GM12878 (cell line): ENCODE measurements around the gene USF1. TPM values are rescaled to one million over a fixed set of nuclear protein-coding genes. Genes with fewer than 3 reads are reported as not detected.

ENCODE experiments used
- ATAC-seq: fragments of 200-7000 bp; cut with Tn5 transposase; 3 replicates; pipeline ENCODE4 v1.9.1; 2020; ENCODE audit warnings: mild to moderate bottlenecking, moderate library complexity
- BruUV-seq: library from RNA; stranded (reverse); fragments of 400-500 nt; replicated peaks from 2 replicates; lab custom pipeline; 2021; lab: Mats Ljungman, UMichigan
- CTCF ChIA-PET: fragments of 300-600 bp; sonication (Branson Sonifier 250); formaldehyde crosslinking; extraction: SDS; loops from one replicate; lab custom pipeline; 2021; ENCODE audit warnings: inconsistent platforms; lab: Yijun Ruan, JAX
- POLR2A ChIA-PET: fragments of 350-600 bp; formaldehyde crosslinking; extraction: SDS; loops from one replicate; lab custom pipeline; 2021; ENCODE audit warnings: inconsistent platforms; lab: Charles Lee
- RAD21 ChIA-PET: fragments of 300-600 bp; sonication (Branson Sonifier 250); formaldehyde crosslinking; loops from one replicate; lab custom pipeline; 2023; ENCODE audit warnings: antibody characterized with exemption; ENCODE audit not compliant: unreplicated experiment; lab: Charles Lee
- SMC1A ChIA-PET: fragments of 300-600 bp; sonication (Branson Sonifier 250); formaldehyde crosslinking; loops from one replicate; lab custom pipeline; 2023; ENCODE audit not compliant: unreplicated experiment, uncharacterized antibody; lab: Charles Lee
- DNase-seq: peaks from one replicate; pipeline ENCODE4 v3.0.0-alpha.2; 2011; ENCODE audit warnings: low read depth, low spot score
- FAIRE-seq: peaks from 3 replicates; lab custom pipeline; 2011; peaks lifted over from hg19 to GRCh38; lab: Jason Lieb, UNC
- H2AFZ ChIP-seq: 2 replicates; pipeline ENCODE4 v1.6.0; 2011; ENCODE audit warnings: low read depth, low read length, control low read depth; ENCODE audit not compliant: control insufficient read depth
- H3K27ac ChIP-seq: 2 replicates; pipeline ENCODE4 v1.5.1; 2011; ENCODE audit warnings: control low read depth; ENCODE audit not compliant: control insufficient read depth, insufficient read depth
- H3K27me3 ChIP-seq, 2 experiments: replicated peaks in 1 of 2; 2 replicates each; pipeline versions ENCODE4 v1.6.0 to v1.6.1; 2011; ENCODE audit warnings: low read length in 1 of 2; ENCODE audit not compliant: control insufficient read depth in 2 of 2, insufficient read depth in 2 of 2
- H3K36me3 ChIP-seq, 2 experiments: 2 replicates each; pipeline ENCODE4 v1.5.1; 2011; ENCODE audit warnings: low read length in 1 of 2; ENCODE audit not compliant: control insufficient read depth in 2 of 2, insufficient read depth in 2 of 2
- H3K4me1 ChIP-seq: 2 replicates; pipeline ENCODE4 v1.6.1; 2011; ENCODE audit warnings: mild to moderate bottlenecking, low read length, moderate library complexity, mixed read lengths; ENCODE audit not compliant: control insufficient read depth, insufficient read depth
- H3K4me2 ChIP-seq: 2 replicates; pipeline ENCODE4 v1.6.0; 2011; ENCODE audit warnings: control low read depth; ENCODE audit not compliant: control insufficient read depth, insufficient read depth
- H3K4me3 ChIP-seq: fragments of 200-600 bp; sonication (generic); 2 replicates; pipeline ENCODE4 v1.5.1; 2016
- H3K79me2 ChIP-seq: 2 replicates; pipeline ENCODE4 v1.6.0; 2011; ENCODE audit warnings: low read length; ENCODE audit not compliant: control insufficient read depth, insufficient read depth
- H3K9ac ChIP-seq: 2 replicates; pipeline ENCODE4 v1.8.0; 2011; ENCODE audit warnings: low read length, control low read depth, mixed read lengths; ENCODE audit not compliant: control insufficient read depth, insufficient read depth
- H3K9me3 ChIP-seq: replicated peaks from 3 replicates; pipeline ENCODE4 v1.5.1; 2011; ENCODE audit warnings: mild to moderate bottlenecking, low read length; ENCODE audit not compliant: control insufficient read depth, insufficient read depth
- H4K20me1 ChIP-seq: 2 replicates; pipeline ENCODE4 v1.6.0; 2011; ENCODE audit not compliant: control insufficient read depth, insufficient read depth
- BACH1 ChIP-seq: fragments of 450-650 bp; IDR thresholded peaks from 2 replicates; pipeline ENCODE4 v1.6.1; 2017; ENCODE audit warnings: mild to moderate bottlenecking, borderline replicate concordance
- BRCA1 ChIP-seq: IDR thresholded peaks from 2 replicates; pipeline ENCODE4 v1.6.1; 2011; ENCODE audit warnings: low read depth, low read length, improper control_type of control experiment
- EGR1 ChIP-seq, 2 experiments: IDR thresholded peaks; 1 replicate in 1 of 2; 2 replicates in 1 of 2; pipeline ENCODE4 v1.6.1; 2011 to 2012; ENCODE audit warnings: low read depth in 2 of 2, low read length in 2 of 2, borderline replicate concordance in 1 of 2, mild to moderate bottlenecking in 1 of 2, moderate library complexity in 1 of 2
- KLF5 ChIP-seq: fragments of 450-650 bp; IDR thresholded peaks from 2 replicates; pipeline ENCODE4 v1.6.1; 2014; ENCODE audit warnings: mild to moderate bottlenecking; ENCODE audit not compliant: partially characterized antibody
- NFXL1 ChIP-seq: fragments of 450-650 bp; IDR thresholded peaks from 2 replicates; pipeline ENCODE4 v1.6.1; 2017; ENCODE audit warnings: antibody characterized with exemption, mild to moderate bottlenecking, borderline replicate concordance
- NFYB ChIP-seq: IDR thresholded peaks from 2 replicates; pipeline ENCODE4 v1.6.1; 2011; ENCODE audit warnings: low read depth, mild to moderate bottlenecking, low read length, improper control_type of control experiment, moderate library complexity; ENCODE audit not compliant: insufficient read depth
- NR2C1 ChIP-seq: fragments of 450-650 bp; IDR thresholded peaks from 2 replicates; pipeline ENCODE4 v1.6.1; 2017; ENCODE audit warnings: antibody characterized with exemption, mild to moderate bottlenecking, moderate library complexity
- RB1 ChIP-seq: fragments of 450-650 bp; formaldehyde crosslinking; IDR thresholded peaks from 2 replicates; pipeline ENCODE4 v1.6.1; 2017; ENCODE audit warnings: mild to moderate bottlenecking, borderline replicate concordance
- RBBP5 ChIP-seq: fragments of 200-600 bp; sonication (generic); conservative IDR thresholded peaks from 2 replicates; pipeline ENCODE4 v1.6.1; 2016
- TCF7 ChIP-seq: IDR thresholded peaks from 2 replicates; pipeline ENCODE4 v1.6.1; 2014; ENCODE audit warnings: antibody characterized with exemption, borderline replicate concordance
- ZNF24 ChIP-seq: fragments of 450-650 bp; IDR thresholded peaks from 2 replicates; pipeline ENCODE4 v1.6.1; 2017; ENCODE audit warnings: antibody characterized with exemption, mild to moderate bottlenecking
- WGBS: methylation state at CpG from one replicate; pipeline ENCODE4 v1.1.6; 2016; ENCODE audit warnings: low lambda C conversion rate; ENCODE audit not compliant: insufficient replicate concordance, insufficient coverage; ENCODE audit errors: missing lambda C conversion rate; 5-methylcytosine and 5-hydroxymethylcytosine counted together
- in situ Hi-C: fragments of 300-500 bp; cut with MboI; formaldehyde crosslinking; loops from 9 replicates; pipeline ENCODE4 v1.14.3; 2018; ENCODE audit warnings: mixed read lengths
- intact Hi-C: fragments of 100-400 bp; cut with micrococcal nuclease; formaldehyde crosslinking; loops from one replicate; pipeline ENCODE4 v1.14.2; 2022; ENCODE audit not compliant: unreplicated experiment
- polyA plus RNA-seq, 11 experiments: library from polyadenylated mRNA; depleted of rRNA in 4 of 11; unstranded in 6 of 11; stranded (reverse) in 5 of 11; fragments of >200 nt; fragmentation: Nextera tagmentation in 4 of 11; fragmentation: Illumina TruSeq in 1 of 11; extraction: Ambion mirVana in 4 of 11; extraction: Trizol in 1 of 11; gene quantifications; 1 replicate in 1 of 11; 2 replicates in 10 of 11; pipeline versions ENCODE4 v1.2.1 to v1.2.3, GENCODE V29; 2011 to 2016; ENCODE audit warnings: inconsistent platforms in 2 of 11, missing spikeins in 2 of 11, low read depth in 1 of 11
- total RNA-seq, 4 experiments: library from RNA; depleted of rRNA in 3 of 4; stranded (reverse); fragments of >200 nt in 3 of 4; fragmentation: Illumina TruSeq in 1 of 4; extraction: Trizol in 1 of 4; gene quantifications; 2 replicates each; pipeline versions ENCODE4 v1.2.1 to v1.2.3, GENCODE V29; 2013 to 2021
- TF ChIP-seq, protein P1 (sequence below): fragments of 450-650 bp; IDR thresholded peaks from 2 replicates; pipeline ENCODE4 v1.6.1; 2017; ENCODE audit warnings: mild to moderate bottlenecking
- TF ChIP-seq, protein P2 (sequence below): fragments of 450-650 bp; IDR thresholded peaks from 2 replicates; pipeline ENCODE4 v1.6.1; 2016; ENCODE audit warnings: mild to moderate bottlenecking, moderate library complexity, borderline replicate concordance

The USF1 gene
- total and polyA plus RNA-seq, 10 of the 15 experiments (the other 5 are each of a cell fraction or from before 2014, with no cell fraction given): 9.4 to 92.1 (median 53.5) TPM

- TF ChIP-seq RB1 (no peak), EGR1 (IDR thresholded peaks at IDR 0.05; ENCODE audit: borderline replicate concordance in 1 of 2, low read depth in 2 of 2, low read length in 2 of 2) (no peak)
- TF ChIP-seq, protein P1, sequence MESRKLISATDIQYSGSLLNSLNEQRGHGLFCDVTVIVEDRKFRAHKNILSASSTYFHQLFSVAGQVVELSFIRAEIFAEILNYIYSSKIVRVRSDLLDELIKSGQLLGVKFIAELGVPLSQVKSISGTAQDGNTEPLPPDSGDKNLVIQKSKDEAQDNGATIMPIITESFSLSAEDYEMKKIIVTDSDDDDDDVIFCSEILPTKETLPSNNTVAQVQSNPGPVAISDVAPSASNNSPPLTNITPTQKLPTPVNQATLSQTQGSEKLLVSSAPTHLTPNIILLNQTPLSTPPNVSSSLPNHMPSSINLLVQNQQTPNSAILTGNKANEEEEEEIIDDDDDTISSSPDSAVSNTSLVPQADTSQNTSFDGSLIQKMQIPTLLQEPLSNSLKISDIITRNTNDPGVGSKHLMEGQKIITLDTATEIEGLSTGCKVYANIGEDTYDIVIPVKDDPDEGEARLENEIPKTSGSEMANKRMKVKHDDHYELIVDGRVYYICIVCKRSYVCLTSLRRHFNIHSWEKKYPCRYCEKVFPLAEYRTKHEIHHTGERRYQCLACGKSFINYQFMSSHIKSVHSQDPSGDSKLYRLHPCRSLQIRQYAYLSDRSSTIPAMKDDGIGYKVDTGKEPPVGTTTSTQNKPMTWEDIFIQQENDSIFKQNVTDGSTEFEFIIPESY: no peak
These were observed 45.3 kb upstream of the USF1 start (continued) for GRCh38 chr1:161091093-161091492.

- no peak overlapping the region for H3K4me3 ChIP-seq
- H3K9me3 ChIP-seq: no peaks in the 10 kb centered on the region
- no peaks in the 10 kb centered on the region for H3K79me2 ChIP-seq
- SMC1A ChIA-PET: no interaction called here
- POLR2A ChIA-PET: no interaction called here
- no peak for TF ChIP-seq ZNF24
- TF ChIP-seq TCF7: no peak
- TF ChIP-seq, protein P2, sequence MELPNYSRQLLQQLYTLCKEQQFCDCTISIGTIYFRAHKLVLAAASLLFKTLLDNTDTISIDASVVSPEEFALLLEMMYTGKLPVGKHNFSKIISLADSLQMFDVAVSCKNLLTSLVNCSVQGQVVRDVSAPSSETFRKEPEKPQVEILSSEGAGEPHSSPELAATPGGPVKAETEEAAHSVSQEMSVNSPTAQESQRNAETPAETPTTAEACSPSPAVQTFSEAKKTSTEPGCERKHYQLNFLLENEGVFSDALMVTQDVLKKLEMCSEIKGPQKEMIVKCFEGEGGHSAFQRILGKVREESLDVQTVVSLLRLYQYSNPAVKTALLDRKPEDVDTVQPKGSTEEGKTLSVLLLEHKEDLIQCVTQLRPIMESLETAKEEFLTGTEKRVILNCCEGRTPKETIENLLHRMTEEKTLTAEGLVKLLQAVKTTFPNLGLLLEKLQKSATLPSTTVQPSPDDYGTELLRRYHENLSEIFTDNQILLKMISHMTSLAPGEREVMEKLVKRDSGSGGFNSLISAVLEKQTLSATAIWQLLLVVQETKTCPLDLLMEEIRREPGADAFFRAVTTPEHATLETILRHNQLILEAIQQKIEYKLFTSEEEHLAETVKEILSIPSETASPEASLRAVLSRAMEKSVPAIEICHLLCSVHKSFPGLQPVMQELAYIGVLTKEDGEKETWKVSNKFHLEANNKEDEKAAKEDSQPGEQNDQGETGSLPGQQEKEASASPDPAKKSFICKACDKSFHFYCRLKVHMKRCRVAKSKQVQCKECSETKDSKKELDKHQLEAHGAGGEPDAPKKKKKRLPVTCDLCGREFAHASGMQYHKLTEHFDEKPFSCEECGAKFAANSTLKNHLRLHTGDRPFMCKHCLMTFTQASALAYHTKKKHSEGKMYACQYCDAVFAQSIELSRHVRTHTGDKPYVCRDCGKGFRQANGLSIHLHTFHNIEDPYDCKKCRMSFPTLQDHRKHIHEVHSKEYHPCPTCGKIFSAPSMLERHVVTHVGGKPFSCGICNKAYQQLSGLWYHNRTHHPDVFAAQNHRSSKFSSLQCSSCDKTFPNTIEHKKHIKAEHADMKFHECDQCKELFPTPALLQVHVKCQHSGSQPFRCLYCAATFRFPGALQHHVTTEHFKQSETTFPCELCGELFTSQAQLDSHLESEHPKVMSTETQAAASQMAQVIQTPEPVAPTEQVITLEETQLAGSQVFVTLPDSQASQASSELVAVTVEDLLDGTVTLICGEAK: no peak
- no peak for TF ChIP-seq NR2C1
- TF ChIP-seq BRCA1: no peak
- no peak for TF ChIP-seq RBBP5
- TF ChIP-seq KLF5: no peak
- no peak for TF ChIP-seq NFYB
- TF ChIP-seq BACH1: no peak
- no peak for TF ChIP-seq NFXL1
- TF ChIP-seq, all 136 proteins: peak for 0
- peaks cover 13% of the 10 kb centered on the region for H3K4me1 ChIP-seq
- no peak for DNase-seq
- intact Hi-C loops: no loop called here
- no peak overlapping the region for H3K9ac ChIP-seq
- no peaks in the 10 kb centered on the region for H3K36me3 ChIP-seq
- no peak for FAIRE-seq
- H2AFZ ChIP-seq: no peak overlapping the region
- WGBS: 50% methylated on average over 3 of the region's 3 CpGs
- H3K27ac ChIP-seq: no peak overlapping the region
- BruUV-seq: no TSS peak
- in situ Hi-C loops: no loop called here
- no peak overlapping the region for H3K4me2 ChIP-seq
- ChIA-PET CTCF (no interaction called here), RAD21 (interaction anchor here (1.1 kb wide), 1 partner anchor 21 kb away, joined by 3 read pairs; the partner anchor contains the start of gene ARHGAP30)
- no peaks in the 10 kb centered on the region for H3K27me3 ChIP-seq
- ATAC-seq: no peak
- H4K20me1 ChIP-seq: no peaks in the 10 kb centered on the region
These were observed 44.8 kb upstream of the USF1 start for GRCh38 chr1:161090617-161091016.
